ENCODE measurements around the gene STUM.

DNA sequence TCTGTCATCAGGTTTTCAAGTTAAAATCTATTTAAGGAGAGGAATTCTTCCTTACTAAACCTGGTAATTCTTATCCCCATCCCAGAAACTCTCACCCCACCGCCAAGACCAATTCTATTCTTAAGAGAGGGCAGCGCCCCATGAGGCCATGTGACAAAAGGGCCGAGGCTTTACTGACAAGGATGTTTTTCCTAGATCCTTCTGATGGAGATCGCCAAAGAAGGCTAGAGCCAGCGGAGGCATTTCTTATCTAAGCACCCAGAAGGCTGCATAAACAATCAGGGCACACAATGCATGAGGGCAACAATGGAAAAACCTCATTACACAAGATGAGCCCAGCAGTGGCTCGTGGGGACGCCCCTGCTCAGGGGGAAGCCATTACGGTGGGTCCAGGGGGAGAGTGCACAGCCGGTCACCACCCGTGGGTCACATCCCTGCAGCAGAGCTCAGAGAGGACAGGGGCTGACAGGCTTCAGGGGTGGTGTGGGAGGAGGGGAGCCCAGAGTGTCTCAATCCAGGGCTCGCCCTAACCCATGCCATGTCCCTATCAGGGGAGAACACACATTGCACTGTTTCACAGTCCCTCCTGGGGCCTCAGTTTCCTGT is 101.8 kb downstream of the STUM start:
- TF ChIP-seq POLR2AphosphoS5 (IDR thresholded peaks at IDR 0.05; ENCODE audit: low read length) (no peak), POLR2A (IDR thresholded peaks at IDR 0.05; ENCODE audit: low read depth, low read length) (no peak), POLR2AphosphoS2 (IDR thresholded peaks at IDR 0.05; ENCODE audit: low read depth, low read length) (no peak), EP300 (IDR thresholded peaks at IDR 0.05; ENCODE audit: borderline replicate concordance in 1 of 2, control insufficient read depth in 1 of 2, low read depth in 2 of 2, low read length in 2 of 2) (no peak), TAF1 (IDR thresholded peaks at IDR 0.05; ENCODE audit: borderline replicate concordance, low read depth, low read length) (no peak), SUZ12 (IDR thresholded peaks at IDR 0.05; ENCODE audit: unreplicated experiment) (no peak), GABPA (IDR thresholded peaks at IDR 0.05; ENCODE audit: low read depth) (no peak), CHD1 (IDR thresholded peaks at IDR 0.05; ENCODE audit: low read depth, low read length) (no peak), FOS (IDR thresholded peaks at IDR 0.05; ENCODE audit: borderline replicate concordance, extremely low read depth, insufficient read length) (no peak)
